AG04449 (cell line): ENCODE measurements around the gene ZNF236.

Experiments
- CTCF ChIA-PET: fragments of 350-600 bp; formaldehyde crosslinking; extraction: SDS; loops from one replicate; lab custom pipeline; 2021; ENCODE audit warnings: antibody characterized with exemption; lab: Yijun Ruan, JAX
- POLR2A ChIA-PET: fragments of 400-600, 350-600 bp; formaldehyde crosslinking; extraction: SDS; loops from one replicate; lab custom pipeline; 2020; ENCODE audit warnings: antibody characterized with exemption, inconsistent platforms; lab: Yijun Ruan, JAX
- DNase-seq: peaks from one replicate; pipeline ENCODE4 v3.0.0-alpha.2; 2010; ENCODE audit warnings: low read depth, low spot score
- H3K4me3 ChIP-seq: 2 replicates; pipeline ENCODE4 v1.5.1; 2011; ENCODE audit warnings: low read depth, mild to moderate bottlenecking, control low read depth, low read length
- TF ChIP-seq, protein P1 (sequence below): IDR thresholded peaks from one replicate; pipeline ENCODE4 v1.5.1; 2011; ENCODE audit warnings: mild to moderate bottlenecking, moderate library complexity, low read length, control low read depth, inconsistent platforms; ENCODE audit not compliant: insufficient read depth; ENCODE audit errors: missing control alignments

Gene ZNF236

DNA sequence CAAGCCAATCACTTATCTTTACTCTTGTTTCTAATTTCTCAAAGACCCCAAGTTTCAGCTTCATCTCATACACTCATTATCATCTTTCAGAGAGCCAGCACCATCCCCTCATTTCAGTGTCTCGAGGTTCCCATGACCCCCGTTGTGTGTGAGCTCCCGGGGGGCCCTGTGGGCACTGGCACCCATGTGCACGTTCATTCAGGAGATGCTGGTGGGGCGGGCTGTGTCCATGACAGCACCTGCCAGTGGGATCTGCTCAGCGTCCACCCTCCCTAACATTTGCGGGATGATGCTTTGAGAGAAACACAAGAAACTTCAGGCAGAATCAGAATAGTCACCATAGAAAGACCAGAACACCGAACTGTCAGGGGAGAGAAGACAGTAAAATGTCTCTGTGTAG, 189.8 kb downstream of the ZNF236 start:
- H3K4me3 ChIP-seq, result no peak overlapping the region
- CTCF ChIA-PET, result interaction anchor here (1.2 to 4.5 kb wide), 4 partner anchors 9 to 200 kb away, joined by 3 to 28 read pairs (median 13); no protein-coding TSS in a partner anchor
- TF ChIP-seq, protein P1, sequence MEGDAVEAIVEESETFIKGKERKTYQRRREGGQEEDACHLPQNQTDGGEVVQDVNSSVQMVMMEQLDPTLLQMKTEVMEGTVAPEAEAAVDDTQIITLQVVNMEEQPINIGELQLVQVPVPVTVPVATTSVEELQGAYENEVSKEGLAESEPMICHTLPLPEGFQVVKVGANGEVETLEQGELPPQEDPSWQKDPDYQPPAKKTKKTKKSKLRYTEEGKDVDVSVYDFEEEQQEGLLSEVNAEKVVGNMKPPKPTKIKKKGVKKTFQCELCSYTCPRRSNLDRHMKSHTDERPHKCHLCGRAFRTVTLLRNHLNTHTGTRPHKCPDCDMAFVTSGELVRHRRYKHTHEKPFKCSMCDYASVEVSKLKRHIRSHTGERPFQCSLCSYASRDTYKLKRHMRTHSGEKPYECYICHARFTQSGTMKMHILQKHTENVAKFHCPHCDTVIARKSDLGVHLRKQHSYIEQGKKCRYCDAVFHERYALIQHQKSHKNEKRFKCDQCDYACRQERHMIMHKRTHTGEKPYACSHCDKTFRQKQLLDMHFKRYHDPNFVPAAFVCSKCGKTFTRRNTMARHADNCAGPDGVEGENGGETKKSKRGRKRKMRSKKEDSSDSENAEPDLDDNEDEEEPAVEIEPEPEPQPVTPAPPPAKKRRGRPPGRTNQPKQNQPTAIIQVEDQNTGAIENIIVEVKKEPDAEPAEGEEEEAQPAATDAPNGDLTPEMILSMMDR, result no peak
- POLR2A ChIA-PET, result no interaction called here
- no peak for DNase-seq

DNA sequence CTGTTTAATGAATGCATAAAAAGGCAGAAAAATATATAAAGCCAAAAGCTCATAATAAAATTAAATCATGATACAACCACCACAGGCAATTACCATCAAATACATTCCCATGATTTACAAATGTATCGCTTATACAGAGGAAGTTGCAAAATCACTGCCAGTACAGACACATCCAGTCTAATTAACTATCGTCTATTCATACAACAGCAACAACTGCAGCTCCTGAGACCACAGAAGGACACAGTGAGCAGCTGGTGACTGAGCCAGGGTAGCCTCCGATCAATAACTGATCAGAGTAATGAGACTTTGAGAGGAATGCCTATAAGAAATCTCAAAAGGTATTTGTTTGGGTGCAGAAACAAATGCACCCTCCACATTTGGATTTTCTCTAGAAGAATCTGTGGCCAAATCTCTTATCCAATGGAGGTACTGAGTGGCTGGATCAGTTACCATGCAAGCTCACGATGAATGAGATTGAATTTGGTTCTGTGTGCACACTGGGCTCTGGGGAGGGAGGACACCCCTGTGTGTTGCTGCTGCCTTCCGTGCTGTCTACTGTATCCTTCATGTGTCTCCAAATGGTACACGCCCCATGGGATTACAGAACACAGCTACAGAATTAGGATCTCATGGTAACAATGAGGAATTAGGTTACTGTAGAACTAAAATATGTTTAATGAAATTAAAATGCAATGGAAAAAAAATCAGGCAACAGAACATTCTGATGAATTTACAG, 190.6 kb downstream of the ZNF236 start:
- ChIA-PET CTCF (interaction anchor here (1.2 to 4.5 kb wide), 4 partner anchors 10 to 199 kb away, joined by 3 to 28 read pairs (median 13); no protein-coding TSS in a partner anchor), POLR2A (no interaction called here)
- TF ChIP-seq, protein P1, result no peak
- DNase-seq, result no peak
- no peak overlapping the region for H3K4me3 ChIP-seq

DNA sequence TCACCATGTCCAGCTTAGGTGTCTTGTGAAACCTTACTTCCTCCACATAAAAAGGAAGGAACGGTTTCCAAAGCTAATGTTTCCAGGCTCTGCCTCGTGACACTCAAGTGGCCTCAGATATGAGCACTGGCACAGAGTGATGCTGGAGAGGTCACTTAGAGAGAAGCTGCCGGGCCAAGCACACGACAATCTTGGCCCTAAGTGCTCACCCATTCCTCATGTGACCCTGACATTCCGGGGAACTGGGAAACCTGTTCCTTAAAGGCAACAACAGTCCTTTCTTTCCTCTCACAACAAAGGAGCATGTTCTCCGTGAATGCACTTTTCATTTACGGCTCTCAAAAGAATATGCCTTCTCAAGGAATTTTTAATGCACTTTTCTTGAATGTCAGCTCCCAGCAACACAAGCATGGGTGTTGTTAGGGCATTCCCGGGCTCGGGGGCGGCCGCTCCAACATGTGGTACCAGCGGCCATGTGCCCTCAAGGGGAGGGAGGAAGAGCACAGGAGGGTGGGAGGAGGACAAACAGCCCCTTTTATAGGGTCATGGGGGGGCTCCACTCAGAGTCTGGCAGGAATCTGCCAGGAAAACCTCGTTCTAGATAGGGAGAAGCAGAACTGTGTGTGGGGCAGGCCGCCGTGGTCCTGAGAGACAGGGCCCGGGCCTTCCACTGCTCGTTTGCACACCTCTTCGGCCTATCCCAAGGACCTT, 191.6 kb downstream of the ZNF236 start:
- TF ChIP-seq, protein P1, result no peak
- DNase-seq, result no peak
- no peak overlapping the region for H3K4me3 ChIP-seq
- POLR2A ChIA-PET, result no interaction called here
- CTCF ChIA-PET, result interaction anchor here (3.3 to 4.5 kb wide), 2 partner anchors 13 to 198 kb away, joined by 22 to 28 read pairs; no protein-coding TSS in a partner anchor

DNA sequence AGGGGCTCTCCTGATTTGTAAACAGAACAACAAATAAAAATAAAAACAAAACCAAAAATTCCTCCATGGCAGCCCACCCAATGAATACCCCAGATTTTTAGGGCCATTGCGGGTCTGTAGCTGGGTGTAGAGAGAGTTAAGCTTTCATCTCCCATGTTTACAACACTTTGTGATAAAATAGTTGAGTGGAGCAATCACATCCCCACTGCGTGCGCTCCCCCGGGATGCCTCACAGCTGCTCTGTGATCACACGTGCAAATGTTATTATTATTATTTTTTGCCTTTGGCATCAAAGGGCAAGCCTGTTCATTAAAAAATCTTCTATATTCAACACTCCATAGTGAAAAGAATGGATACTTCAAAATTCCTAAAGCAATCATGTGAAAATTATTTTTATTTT, 192.2 kb downstream of the ZNF236 start:
- CTCF ChIA-PET, result interaction anchor here (1.1 to 3.3 kb wide), 3 partner anchors 14 to 196 kb away, joined by 3 to 22 read pairs (median 4); no protein-coding TSS in a partner anchor
- H3K4me3 ChIP-seq, result no peak overlapping the region
- TF ChIP-seq, protein P1, result no peak
- POLR2A ChIA-PET, result no interaction called here
- DNase-seq, result no peak

DNA sequence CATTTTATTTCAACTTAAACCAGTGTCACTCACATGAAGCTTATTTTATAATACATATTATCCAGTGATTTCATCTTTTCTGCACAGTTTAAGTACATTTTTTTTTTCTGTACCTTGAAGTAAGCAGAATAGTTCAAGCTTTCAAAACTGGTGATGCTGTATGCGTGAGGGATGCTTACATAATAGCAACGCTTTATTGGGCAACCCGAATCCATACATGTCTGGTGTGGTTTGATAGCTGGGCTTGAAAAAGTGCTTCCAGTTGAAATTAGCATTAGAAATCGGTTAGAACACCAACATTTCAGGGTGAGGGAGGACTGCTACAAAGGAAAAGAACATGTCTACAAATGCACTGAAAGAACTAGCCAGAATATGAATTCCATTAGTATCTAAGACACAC, 192.8 kb downstream of the ZNF236 start:
- no peak overlapping the region for H3K4me3 ChIP-seq
- TF ChIP-seq, protein P1, result no peak
- ChIA-PET CTCF (interaction anchor here (1.1 to 1.7 kb wide), 2 partner anchors 15 to 195 kb away, joined by 3 to 4 read pairs; no protein-coding TSS in a partner anchor), POLR2A (no interaction called here)
- no peak for DNase-seq
